Germinal center (tissue), 1 donor: ENCODE measurements around the gene MX2.
"Not testable (repeated sequence)": the region's sequence is repeated elsewhere in the genome, so short reads cannot be mapped to it uniquely, and the experiment has no call there.

Source experiments
- DNase-seq: peaks from one replicate; pipeline ENCODE4 v3.0.0; 2012; ENCODE audit warnings: mixed read lengths, low spot score

MX2 gene

GRCh38 chr21:41338455-41338854 lies 23.4 kb upstream of the MX2 start:
- no peak for DNase-seq

GRCh38 chr21:41342035-41342434 lies 19.8 kb upstream of the MX2 start:
- DNase-seq, result no peak

- DNase-seq, result no peak
Observed at GRCh38 chr21:41344146-41344545, 17.7 kb upstream of the MX2 start.

DNA sequence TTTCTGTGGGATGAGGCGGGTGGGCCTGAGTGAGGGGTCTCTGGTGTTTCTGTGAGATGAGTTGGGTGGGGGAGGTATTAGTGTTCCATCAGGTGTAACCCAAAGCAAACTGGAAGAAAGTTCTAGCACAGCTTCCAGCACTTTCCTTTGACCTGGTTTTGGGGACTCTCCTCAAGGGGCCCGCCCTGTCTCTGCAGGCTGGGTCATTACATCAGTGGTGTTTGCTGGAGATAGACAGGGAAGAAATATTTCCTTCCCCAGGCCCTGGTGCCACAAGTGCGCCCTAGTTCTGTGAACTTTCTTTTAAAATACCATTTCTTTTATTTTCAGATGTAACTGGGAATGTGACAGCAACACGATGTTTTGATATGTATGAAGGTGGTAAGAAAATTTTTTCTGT lies 16.5 kb upstream of the MX2 start:
- DNase-seq, result no peak

DNA sequence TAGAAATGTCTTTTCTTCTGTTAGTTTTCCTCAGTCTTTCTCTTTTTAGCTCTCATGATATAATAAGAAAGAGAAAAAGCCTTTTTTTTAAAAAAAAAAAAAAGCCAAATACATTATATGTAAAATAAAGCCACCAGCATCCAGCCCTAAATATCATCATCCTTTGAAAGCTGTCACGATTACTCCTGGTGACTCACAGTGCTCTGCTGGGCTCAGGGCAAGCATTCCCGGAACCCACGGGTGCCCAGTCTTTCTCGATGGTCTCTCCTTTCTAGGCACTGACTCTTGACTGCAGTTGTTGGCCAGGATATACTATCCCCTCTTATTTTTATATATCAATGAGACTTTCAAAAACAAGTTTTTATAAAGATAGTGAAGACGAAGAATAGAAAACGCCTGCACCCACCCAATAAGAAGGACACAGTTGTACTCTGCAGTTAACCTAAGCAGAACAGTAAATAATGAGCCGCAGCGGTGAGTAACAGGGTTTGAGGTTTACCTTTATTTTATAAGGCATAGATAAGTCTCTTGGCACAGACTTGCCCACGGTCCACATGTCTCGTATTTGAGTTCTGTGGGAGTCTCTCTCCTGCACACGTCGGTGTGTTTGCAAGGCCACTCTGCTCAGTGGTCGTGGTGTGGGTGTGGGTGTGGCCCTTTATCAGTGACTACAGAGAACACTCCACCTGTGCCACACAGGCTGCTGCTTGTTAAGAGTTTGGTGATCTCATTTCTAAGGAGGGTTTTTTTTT lies 15.7 kb upstream of the MX2 start:
- no peak for DNase-seq

GRCh38 chr21:41346758-41347157 lies 15.1 kb upstream of the MX2 start:
- DNase-seq, result no peak

GRCh38 chr21:41348434-41348833 lies 13.4 kb upstream of the MX2 start:
- DNase-seq, result no peak

DNA sequence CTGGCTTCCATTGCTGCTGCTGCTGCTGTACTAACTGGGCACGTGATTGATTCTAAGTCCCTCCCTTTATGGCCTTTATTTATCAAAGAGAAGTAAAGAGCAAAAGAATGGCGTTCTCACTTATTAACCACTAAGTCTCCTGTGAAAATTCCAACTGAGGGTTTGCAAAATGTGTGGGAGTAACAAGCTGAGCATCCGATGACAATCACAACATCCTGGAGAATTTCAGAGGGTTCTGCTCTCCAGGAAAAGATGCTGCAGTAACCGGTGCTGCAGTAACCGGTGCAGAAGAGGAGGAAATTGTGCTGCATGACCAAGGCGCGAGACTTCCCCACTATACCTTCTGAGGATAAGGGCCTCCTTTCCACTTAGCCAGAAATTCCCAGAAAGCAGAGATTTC lies 12.7 kb upstream of the MX2 start:
- DNase-seq, result no peak

DNA sequence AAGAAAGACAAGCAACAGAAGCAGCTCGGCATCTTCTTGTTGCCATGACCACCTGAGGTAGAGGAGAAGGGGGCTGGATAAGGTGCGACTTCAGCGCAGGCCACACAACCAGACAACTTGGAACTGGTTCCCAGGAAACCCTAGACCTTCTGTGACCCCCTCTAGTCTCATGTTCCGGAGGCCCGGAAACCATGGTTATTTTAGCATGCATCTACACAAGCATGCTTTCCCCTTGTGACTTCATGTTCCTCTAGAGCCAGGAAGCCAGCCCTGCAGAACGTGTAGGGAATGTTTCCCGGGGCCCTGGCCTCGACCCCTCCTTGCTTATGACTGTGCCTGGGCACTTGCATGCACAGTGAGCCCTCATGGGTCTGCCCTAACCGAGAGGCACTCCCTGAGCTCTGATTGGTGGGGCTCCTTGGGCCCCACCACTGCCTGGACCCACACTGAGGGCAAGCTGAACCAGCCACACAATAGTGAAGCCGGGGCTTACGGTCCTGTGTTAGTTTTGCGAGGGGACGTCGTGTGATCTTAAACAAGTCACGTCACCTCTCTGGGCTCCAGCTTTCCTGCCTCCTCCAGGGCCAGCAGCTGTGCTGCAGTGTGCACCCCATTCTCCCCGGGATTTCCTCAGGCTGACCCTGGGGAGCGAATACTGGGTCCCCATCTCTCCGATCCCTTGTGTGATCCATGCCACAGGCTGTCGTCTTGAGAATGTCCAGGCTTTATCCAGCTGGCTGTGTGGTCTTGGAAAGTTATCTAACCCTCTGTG lies 12.0 kb upstream of the MX2 start:
- DNase-seq, result no peak

GRCh38 chr21:41350436-41351155 lies 11.2 kb upstream of the MX2 start:
- no peak for DNase-seq

GRCh38 chr21:41357546-41357945 lies 4.3 kb upstream of the MX2 start:
- no peak for DNase-seq

GRCh38 chr21:41358193-41359166 lies 3.3 kb upstream of the MX2 start:
- DNase-seq, result no peak

DNA sequence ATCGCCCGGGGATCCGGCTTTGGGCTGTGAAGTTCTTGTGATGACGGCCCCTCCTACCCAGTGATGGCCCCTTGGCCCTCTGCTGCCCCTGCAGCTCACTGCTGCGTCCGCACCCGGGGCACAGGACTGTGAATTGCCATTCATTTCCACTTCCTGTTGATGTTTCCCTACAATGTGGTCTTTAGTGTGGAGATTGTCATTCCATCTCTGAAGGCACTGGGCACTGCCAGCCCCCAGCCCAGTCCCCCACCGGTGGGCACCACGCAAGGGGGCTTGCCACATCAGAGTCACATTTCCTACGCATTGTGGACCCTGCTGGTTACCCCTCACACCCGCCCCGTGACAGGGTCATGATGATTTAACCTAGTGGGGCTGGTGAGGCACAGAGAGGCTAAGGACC lies 2.5 kb upstream of the MX2 start:
- DNase-seq, result no peak

- DNase-seq, result not testable (repeated sequence)
Observed at GRCh38 chr21:41359754-41360071, 2.1 kb upstream of the MX2 start.

DNA sequence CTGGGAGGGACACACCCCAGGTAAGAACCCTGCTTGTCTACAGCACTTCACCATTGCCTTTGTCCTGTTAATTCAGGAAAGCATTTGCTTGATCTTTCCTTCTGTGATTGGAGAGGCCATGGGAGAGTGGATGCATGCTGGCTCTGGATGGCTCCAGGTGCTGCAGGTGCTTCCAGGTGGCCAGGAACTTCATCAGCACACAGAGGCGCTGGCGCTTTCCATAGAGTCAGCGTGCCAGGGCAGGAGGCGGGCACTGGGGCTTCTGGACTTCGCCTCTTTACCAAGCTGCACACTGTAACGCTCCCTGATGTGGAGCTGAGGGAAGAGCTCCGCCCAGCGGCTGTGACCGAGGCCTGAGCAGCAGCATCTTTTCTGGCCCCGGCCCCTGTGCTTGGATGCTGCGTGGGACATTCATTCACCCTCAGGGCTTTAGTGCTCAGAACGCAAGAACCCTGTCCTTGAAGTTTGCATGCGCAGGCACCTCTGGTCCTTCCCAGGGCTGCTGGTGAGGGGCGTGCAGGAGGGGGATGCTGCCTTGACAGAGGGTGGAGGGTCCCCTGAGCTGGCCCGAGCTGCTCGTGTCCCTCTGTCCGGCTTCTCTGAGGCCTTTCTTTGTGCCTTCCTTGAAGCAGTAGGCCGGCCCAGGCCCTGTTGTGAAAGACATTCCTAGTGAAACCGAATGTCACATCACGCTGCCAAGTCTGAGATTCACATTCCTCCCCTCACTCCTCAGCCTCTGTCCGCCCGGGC lies 1.6 kb upstream of the MX2 start:
- DNase-seq, result no peak

DNA sequence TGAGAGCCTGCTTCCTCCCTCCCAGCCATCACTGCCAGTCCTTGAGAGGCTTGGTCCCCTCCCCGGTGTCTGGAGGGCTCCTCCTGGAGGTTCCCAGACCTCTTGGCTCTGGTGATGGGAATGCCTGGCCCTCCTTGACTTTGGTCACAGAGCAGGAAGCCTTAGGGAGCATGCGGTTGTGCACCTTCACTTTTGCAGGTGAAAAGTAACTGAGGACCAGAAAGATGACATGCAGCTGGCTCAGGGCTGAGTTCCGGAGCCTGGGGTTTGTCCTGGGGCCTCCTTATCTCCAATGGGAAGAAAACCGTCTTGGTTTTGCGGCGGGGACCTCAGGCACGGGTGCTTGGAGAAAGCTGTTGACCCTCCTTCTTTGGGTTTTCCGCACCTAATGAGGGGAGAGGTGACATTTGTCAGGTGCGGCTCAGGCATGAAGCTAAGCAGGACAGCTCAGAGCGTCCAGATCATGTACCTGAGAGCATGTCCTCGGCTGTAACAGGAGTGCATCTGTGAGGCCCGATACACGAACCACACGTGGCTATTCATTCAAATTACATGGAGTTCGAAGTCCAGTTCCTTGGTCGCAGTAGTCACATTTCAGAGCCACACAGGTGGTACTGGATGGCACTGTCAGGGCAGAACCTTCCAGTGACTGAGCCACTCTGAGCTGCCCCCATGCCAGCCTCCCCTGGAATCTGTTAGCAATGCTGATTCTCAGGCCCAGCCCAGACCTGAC lies 608 bp upstream of the MX2 start:
- DNase-seq, result no peak

DNA sequence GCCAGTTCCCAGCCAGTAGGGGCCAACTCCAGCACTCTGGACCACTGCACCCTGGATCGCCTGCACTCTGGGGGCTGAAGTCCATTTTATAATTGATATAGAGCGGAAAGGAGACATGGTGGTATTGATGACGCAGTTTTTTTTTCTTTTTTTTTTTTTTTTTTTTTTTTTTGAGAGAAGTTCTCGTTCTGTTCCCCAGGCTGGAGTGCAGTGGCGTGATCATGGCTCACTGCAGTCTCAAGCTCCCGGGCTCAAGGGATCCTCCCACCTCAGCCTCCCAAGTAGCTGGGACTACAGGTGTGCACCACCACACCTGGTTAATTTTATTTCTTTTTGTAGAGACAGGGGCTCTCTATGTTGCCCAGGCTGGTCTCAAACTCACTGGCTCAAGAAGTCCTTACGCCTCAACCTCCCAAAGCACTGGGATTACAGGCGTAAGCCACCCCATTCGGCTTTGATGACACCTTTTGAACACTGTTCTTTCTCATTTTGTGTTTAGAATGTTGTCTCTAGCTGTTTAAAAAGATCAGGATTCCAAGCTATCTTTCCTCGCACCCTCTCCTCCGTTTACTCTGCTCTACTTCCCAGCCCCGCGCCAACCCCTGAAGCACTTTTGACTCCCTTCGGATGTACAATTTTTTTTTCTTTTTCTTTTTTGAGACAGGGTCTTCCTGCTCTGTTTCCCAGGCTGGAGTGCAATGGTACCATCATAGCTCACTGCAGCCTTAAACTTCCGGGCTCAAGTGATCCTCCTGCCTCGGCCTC lies 960 bp downstream of the MX2 start:
- DNase-seq, result no peak

- DNase-seq, result no peak
Observed at GRCh38 chr21:41363370-41364270, 1.8 kb downstream of the MX2 start.

- no peak for DNase-seq
Observed at GRCh38 chr21:41364308-41364707, 2.5 kb downstream of the MX2 start.
